Eye (tissue), 1 donor: ENCODE measurements around the gene NDUFB6.
"Not testable (repeated sequence)": the region's sequence is repeated elsewhere in the genome, so short reads cannot be mapped to it uniquely, and the experiment has no call there.

Source experiments
- DNase-seq: peaks from one replicate; pipeline ENCODE4 v3.0.0-alpha.2; 2015

The NDUFB6 gene

DNA sequence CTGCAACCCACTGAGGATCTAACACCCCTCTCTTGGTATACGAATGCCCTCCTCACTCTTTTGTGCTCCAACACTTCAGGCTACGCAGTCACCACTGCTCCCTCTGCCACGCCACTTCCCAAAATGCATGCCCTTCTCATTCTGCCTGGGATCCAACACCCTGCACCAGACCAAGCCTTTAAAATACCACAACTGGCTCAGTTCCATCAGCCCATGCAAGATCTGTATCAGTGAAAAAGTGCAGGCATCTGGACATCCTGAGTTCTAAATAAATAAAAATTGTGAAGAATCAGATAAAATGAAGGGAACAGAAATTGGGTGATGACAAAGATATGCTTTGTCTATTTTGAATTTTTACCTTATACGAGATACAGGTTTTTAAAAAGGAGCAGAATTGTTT, 2.7 kb downstream of the NDUFB6 start:
- DNase-seq, result no peak

DNA sequence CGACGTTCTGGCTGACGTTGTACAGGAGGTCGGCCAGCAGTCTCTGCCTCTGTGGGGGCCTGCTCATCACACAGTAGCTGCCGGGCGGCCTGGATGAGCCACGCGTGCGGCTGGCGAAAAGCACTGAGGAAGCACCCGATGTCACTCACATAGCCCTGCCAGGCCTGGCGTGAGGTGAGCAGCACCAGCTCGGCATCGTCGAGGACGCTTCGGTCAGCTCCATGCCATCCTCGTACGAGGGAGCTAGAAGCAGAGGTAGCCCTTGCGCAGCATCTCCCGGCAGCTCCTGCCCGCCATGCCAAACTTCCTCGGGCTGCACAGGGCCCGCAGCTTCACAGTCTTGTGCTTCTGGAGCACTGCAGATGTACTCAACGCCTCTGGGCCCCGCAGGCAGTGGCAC, 6.2 kb downstream of the NDUFB6 start:
- no peak for DNase-seq

DNA sequence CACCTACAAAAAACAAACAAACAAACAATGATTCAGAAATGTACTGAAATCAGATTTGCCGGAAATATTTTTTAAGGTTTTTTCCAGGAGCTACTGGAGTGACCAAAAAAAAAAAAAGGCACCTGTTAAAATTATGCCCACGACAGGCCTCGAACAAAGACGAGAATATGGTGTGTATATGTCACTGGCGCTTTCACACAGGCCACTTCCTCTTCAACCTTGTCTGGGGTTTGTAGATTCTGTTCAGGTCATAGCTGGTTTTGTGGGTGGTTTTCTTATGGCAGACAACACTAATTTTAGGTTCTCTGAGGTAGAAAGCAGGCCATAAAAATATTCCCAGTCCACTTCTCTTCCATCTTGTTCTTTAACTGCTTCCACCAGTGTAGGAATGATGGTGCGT, 7.0 kb downstream of the NDUFB6 start:
- no peak for DNase-seq

GRCh38 chr9:32558408-32558934, 14.5 kb downstream of the NDUFB6 start:
- no peak for DNase-seq

DNA sequence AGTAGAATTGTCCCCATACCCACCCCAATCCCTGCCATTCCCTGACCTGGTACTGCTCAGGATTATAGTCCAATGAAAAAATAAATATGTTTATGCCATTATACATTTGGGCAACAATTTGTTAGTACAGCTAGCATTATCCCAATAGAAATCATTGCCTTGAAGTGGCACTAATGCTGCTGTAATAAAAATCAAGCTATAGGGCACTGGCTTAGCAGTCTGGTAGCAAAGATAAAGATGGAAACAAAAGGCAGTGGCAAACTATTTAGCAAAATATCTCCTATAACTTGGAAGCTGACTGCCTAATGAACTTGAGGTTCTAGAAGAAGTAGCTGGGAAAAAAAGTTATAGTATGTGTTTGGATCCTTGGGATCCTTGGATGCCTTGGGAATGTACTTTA, 18.4 kb downstream of the NDUFB6 start:
- DNase-seq, result no peak

DNA sequence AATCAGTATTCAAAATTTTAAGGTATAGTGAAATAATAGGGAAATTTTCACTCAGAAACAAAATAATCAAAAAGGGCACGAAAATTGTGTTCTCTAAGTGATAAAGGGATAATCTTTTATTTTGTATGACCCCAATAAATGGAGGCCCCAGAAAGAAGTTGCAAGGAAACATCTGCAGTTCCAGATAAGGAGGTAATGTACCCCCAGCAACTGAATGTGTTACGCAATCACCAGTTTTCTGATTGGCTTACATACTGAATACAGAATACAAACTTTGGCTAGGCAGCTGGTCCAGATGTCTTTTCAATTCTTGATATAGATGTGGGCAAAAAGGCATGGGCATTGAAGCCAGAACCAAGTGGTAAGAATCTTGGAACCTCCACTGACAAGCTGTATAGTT, 18.9 kb downstream of the NDUFB6 start:
- no peak for DNase-seq

- peak; percentile 97 for DNase-seq
Measured at GRCh38 chr9:32552172-32552872, 20.6 kb downstream of the NDUFB6 start, which contains the start of the genes SMIM27 and TOPORS. Gene SMIM27 (plus strand): TSS chr9:32552327. CDS start chr9:32552435, 108 bp downstream. Gene TOPORS (minus strand): TSS chr9:32552586. CDS start chr9:32552436, 150 bp downstream.

DNA sequence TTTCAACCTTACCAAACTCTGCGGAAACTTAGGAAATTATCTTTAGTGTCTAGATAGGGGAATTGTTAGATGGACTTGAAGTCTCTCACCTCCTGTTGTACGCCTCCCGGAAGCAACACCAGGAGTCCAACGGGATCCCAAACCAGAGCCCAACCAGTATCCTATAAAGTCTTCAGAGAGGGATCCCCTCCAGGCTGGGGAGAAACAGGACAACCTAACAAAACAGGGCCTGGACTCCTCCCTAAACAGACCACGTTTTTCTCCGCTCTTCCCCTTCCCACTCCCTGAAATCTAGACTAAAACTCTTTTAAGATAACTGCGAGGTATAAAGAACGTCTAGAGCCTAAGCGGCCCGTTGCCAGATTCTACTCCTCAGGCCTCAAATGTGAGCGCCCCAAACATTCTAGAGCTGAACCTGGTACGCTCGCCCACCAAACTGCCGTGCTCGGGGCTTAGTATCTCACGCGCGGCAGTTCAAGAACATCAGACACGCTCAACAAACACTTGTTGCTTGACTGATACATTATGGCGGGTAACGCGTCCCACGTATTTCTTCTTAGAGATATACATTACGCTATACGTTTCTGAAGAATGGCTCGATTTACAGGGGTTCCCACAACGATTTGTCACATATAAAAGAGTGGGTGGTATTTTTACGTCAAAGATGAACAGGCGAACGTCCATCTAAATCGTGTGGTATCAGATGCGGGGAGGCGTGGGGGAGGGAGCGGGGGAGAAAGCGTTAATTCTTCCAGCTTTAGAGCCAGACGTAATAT, 21.5 kb downstream of the NDUFB6 start:
- peak; percentile 87 for DNase-seq

DNA sequence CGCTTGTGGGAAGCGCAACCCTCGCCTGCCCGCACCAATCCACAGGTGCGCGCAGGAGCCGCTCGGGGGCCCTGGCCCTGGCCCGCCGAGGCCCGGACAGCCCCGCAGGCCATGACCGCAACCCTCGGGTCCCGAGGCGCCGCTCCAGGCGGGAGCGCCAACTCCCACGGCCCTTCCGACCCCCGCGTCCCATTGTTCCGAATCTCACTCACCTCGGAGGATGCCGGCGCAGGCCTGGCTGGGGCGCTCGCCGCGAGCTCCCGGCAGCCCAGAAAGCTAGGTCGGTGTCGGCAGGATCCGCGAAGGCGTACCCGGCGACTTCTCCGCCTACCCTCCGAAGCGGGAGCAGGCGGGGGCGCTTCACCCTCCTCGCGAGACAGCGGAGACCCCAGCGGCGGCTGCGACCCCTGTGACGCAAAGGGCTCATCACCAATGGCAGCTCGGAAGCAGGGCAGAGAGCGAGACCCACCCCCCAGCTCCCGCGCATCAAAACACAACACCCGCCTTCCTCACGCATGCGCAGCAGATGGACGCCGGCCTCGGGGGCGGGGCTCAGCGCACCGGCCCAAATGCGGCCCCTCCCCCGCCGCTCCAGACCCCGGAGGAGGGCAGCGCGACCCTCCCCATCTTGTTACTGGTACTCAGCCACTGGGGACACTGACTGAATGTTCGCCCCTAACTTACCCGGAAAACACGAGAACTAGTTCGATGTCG, 22.2 kb downstream of the NDUFB6 start:
- peak; percentile 99 for DNase-seq

DNA sequence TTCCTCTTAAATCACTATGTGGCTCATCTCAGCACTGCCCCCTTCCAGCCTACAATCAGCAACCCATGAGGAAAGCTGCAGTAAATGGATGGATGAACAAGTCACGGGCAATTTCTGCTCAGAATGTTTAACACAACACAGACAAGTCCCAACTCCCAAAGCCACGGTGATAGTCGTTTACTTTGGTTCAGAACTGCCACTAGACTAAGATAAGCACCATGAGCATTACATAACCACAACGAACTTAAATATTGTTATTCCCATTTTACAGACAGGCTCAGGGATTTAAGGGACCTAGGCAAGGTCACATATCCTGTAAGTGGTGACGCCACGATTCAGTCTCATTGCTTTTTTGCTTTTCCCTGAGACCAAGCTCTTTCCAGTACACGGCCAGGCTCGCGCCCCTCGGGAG, 22.8 kb downstream of the NDUFB6 start:
- DNase-seq, result peak; percentile 80

- DNase-seq, result not testable (repeated sequence)
Measured at GRCh38 chr9:32548213-32548612, 24.7 kb downstream of the NDUFB6 start.

DNA sequence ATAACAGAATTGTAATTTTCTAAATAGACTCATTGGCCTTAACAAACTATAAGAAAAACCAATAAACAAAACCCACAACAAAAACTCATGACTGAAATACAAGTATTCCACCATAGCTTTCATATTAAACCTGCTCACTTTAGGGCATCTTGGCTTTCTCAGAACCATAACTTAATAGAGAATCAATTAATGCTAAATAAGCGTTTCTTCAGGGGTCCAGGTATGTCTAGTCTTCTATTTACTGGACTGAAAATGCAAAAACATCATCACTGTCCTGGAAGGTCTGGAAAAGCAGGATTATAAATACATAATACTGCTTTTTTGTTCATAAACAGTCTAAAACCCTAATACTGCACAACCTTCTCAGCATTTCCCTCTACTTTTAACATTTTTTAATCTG, 27.1 kb downstream of the NDUFB6 start:
- no peak for DNase-seq

- no peak for DNase-seq
Measured at GRCh38 chr9:32543047-32543446, 29.9 kb downstream of the NDUFB6 start.

- no peak for DNase-seq
Measured at GRCh38 chr9:32533816-32534215, 39.1 kb downstream of the NDUFB6 start.

DNA sequence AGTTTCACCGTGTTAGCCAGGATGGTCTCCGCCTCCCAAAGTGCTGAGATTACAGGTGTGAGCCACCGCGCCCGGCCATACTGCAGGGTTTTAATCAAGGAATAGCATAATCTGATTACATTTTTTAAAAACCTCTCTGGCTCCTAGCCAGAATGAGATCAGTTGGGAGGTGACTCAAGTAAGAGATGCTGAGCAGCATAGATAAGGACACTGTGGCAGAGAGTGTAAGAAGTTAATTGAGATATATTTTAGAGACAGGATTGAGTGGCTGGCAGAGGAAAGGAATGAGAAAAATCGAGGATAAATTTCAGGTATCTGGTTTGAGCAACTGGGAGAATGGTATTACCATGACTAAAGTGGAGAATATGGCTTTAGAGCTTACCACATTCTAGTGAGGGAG, 39.6 kb downstream of the NDUFB6 start:
- no peak for DNase-seq

GRCh38 chr9:32526707-32527048, 46.3 kb downstream of the NDUFB6 start:
- DNase-seq, result no peak

DNA sequence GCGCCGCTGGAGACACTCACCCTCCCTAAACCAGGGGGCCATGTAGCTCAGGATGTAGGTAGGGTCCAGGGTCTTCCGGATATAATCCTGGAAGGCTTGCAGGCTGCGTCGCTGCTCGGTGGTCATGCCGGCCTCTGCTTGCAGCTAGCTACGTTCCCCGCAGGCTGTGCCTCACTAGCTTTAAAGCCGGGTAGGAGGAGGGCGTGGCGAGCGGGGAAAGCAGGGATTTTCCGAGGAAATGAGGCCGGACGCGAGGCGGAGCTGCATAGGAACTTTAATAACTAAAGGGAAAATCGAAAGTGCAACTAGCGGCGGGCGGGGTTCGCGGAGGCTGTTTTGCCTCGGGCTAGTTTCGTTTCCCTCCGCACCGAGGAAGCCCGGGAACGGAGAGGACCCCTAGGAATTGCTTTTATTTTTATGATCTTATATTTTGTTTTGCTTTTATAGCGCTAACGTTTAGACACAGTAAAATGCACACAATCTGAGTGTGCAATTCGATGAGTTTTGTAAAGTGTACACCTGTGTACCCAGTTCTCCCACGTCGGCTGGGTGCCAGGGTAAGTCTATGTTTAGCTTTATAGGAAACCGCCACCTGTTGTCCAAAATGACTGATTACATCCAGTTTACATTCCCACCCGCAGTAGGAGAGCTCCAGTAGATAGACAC, 46.8 kb downstream of the NDUFB6 start, which contains the start of gene RIGI:
Gene RIGI (minus strand): TSS at position 156 of the 666 bp plus-strand sequence. CDS start 30 bp downstream, at position 126.
- DNase-seq, result peak; percentile 92

DNA sequence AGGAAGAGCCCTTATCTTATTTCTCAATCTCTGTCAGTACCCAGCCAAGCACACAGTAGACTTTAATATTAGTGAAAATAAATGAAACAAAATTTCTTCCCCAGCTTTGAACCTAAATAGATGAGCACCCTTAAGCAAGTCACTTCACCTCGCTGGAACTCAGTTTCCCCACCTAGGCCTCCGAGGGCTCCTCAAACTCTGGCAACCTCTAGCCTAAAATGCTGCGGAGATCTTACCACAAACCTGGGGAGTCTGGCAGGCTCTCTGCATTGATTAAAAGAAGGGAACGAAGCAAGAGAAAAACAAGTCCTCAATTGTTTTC, 47.3 kb downstream of the NDUFB6 start:
- no peak for DNase-seq

DNA sequence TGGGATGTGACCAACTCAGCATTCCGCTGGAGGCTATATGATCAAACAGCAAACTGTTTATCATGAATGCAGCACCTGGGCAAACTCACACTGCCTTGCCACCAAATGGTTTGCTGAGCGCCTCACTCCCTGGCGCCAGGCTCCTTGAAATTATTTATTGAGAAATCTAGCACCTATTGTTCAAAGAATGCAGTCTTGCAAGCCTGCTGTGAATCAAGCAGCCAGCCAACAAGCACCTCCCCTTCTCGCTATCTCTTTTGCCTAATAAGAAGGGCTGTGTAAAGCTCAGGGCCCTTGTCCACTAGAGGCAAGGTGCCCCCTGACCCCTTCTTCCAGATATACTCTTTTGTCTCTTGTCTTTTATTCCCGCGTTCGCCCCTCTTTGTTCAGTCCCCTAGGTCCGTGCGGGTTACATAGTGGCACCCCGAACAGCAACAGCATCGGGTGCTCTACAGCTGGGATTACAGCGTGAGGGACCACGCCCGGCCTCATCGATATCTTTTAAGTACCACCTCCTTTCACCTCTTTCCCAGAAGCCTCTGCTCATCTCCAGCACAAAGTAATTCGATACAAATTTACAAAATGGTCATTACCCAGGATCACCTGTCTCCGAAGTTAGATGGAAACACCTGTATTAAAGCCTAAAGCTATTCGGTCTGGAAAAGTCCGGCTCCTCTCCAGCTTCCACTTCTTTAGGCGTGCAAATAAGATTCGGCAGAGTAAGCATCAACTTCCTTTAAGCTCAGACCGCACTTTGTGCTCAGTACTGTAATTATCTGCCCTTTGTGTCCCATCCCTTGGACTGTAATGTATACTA, 47.9 kb downstream of the NDUFB6 start:
- peak; percentile 34 for DNase-seq

GRCh38 chr9:32524558-32524891, 48.4 kb downstream of the NDUFB6 start:
- DNase-seq, result not testable (repeated sequence)

GRCh38 chr9:32523910-32524309, 49.0 kb downstream of the NDUFB6 start:
- no peak for DNase-seq

DNA sequence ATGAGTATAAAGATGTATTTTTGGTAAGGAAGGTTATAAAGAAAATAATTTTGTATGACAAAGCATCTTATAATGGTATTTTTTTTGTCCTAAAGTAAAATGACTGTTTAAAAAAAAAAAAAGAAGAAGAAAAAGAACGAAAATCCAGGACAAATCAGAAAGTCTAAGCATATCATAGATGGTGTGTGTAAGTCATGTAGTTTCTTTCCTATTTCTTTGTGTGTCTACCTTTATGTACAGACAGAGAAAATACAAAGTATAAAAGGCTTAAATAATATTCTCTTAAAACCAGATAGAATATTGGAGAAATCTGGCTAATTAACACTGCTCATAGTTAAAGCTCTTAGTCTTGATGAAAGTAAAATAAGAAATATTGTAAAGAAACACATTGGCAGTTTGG, 54.7 kb downstream of the NDUFB6 start:
- no peak for DNase-seq
